HG02943 (cell line): ENCODE results near the gene DENND1B.
"Not testable (repeated sequence)": the region's sequence is repeated elsewhere in the genome, so short reads cannot be mapped to it uniquely, and the experiment has no call there.

Experiments
- ATAC-seq: cut with Tn5 transposase; IDR thresholded peaks from one replicate; pipeline ENCODE4 v1.9.1; 2021; ENCODE audit warnings: mild to moderate bottlenecking, low read depth, moderate library complexity; ENCODE audit not compliant: unreplicated experiment

Gene DENND1B

GRCh38 chr1:197787056-197787455 lies 11.8 kb upstream of the DENND1B start:
- ATAC-seq = no peak

DNA sequence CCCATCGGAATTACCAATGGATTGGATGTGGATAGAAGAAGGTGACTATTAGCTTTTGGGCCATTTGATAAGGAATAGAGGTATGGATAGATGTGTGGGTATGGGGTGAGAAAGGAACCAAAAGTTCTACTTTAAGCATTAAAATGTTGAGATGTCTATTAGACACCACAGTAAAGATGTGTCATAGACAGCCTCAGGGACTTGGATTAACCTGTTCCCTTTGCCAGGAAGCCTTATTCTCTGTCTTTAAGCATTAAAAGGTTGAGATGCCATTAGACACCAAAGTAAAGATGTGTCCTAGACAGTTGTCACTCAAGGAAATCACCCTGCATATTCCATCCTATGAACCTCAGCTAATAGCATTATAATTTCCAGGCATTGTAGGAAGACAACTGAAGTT lies 11.0 kb upstream of the DENND1B start:
- ATAC-seq = no peak

DNA sequence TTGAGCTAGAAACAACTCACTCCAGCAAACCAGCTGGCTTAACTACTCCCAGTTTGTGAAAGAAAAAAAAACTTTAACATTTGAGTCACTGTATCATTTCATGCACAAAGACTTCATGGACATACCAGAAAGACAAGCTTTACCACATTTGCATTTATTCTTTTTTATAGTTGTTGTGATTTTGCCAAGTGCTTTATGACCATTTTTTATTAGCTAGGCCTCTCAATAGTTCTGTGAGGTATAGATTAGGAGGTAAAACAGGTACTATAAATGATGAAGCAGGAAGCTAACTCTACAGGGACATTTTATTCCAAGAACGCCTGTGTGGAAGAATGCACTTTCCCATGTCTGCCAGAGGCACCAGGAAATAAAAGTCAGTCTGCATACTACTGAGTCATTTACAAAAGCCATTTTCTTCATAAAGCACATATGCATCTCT lies 8.2 kb upstream of the DENND1B start:
- ATAC-seq = no peak

DNA sequence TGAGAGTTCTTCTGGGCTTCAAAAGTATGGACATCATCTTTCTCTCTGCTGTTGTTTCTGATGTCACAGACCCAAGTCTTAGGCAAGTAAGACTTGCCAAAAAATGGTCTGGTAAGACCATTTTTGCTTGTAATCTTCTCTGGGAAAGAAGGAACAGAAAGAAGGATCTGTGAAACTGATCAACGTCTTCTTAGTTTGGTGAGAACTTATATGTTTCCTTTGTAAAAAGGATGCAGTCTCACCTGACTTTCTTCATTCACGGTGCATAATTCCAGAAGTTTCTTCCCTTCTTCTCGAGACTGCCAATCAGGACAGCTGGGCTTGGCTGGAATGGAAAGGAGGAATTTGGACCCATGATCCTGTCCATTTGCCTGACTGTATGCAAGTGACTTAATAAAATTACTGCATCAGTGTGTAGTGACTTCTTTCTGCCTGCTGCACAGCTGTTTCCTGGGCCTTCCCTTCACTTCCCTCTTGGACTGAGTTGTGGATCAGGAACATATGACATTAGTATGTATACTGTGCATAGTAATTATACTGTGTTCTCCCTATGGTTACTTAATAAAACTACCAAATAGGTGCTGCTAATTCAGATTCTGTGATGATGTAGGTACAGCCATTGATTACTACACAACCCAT lies 7.6 kb upstream of the DENND1B start:
- ATAC-seq = no peak

- ATAC-seq = no peak
These were observed 6.9 kb upstream of the DENND1B start for GRCh38 chr1:197781968-197782721.

DNA sequence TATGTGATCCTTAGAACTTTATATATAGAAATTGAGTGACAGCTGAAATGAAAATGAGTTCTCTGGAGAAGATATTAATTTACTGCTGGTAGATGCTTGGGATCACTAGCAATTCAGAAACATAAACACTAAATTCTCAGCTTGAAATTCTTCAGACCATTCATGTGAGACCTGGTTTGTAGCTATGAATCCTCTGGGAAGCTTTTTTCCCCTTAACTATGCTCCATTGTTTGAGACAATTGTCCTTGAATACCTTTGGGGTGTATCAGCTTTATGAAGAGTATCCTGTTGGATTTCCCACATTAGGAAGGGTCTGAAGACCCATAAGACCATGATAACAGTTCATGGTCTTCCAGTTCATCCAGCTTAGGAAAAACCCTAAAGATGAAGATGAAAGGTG lies 4.6 kb upstream of the DENND1B start:
- no peak for ATAC-seq

DNA sequence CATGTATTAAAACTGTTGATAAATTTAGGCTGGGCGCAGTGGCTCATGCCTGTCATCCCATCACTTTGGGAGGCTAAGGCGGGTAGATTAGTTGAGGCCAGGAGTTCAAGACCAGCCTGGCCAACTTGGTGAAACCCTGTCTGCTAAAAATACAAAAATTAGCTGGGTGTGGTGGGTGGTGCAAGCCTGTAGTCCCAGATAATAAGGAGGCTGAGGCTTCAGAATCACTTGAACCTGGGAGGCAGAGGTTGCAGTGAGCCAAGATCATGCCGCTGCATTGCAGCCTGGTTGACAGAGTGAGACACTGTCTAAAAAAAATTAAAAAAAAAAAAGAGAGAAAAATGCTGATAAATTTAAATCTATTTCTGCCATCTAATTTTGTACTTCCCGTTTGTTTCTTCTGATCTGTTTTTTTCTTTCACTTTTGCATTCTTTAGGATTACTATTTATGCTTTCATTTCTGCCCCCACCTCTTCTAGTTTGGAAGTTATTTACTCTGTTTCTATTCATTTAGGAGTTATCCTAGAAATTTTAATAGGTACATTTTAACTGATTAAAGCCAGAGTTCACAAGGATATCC lies 3.2 kb upstream of the DENND1B start:
- no peak for ATAC-seq

DNA sequence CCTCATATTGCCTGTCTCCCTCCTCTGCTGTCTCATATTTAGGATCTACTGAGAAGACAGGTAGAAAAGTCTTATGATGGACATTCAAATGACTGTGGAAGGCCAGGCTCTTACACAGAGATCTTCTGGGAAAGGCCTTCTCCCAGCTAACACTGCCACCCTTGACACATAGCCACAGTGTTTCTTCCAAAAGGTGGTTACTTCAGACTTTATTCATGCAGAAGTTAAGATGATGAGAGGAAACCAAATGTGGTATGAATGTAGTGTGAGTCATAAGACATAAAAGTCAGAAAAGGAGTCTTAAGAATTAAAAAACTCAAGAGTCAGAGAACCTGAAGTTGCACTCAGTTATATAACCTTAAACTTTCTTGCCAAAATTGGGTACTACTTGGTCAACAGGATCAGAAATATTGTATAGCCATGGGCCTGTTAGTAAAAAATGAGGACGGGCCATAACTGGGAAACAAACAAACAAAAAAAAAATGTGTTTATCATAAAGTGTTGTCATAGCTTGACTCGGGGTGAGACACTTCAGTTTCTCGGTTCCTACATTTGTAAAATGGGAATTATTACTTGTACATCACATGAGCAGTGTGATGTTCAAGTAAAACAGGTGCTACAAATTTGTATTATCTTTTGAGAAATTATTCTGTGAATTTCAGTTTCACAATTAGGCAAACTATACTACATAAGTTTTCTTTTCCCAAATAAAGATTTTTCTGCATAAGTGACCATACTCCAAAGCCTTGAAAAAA lies 1.2 kb upstream of the DENND1B start:
- no peak for ATAC-seq

- peak; percentile 38 for ATAC-seq
These were observed 606 bp downstream of the DENND1B start for GRCh38 chr1:197774466-197775281.

DNA sequence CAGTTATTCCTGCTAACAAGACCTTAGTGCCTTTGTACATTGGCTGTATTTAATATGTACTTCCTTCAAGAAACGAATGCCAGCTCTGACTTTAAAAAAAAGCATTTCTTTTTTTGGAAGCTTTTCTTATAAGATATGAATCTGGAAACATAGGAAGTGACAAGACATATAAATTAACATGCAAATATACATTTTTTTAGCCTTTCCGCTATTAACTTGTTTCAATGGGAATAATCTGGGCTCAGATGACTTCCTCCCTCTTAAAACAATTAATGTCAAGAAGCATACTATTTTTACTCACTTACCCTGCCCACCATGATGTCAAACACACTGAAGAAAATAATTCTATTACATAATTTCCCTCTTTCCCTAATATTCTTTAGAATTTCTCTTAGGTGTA lies 1.4 kb downstream of the DENND1B start:
- no peak for ATAC-seq

- no peak for ATAC-seq
These were observed 3.2 kb downstream of the DENND1B start for GRCh38 chr1:197771904-197772556.

GRCh38 chr1:197771386-197771785 lies 3.9 kb downstream of the DENND1B start:
- ATAC-seq = no peak

DNA sequence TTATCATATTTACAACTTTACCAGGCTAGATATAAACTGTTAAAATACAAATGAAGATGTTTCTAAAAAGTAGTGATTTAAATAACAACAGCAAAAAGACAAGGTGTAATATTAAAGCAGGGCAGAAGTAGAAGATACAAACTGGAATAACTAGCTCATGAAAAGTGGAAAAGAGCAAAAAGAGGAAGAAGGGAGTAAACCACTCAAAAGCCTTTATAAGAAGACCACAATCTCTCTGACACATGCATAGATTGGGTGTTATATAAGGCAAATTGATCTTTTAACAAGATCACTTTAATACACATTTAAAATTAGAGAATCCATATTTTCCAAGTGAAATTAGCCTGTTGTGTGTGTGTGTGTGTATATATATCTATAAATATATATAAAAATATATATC lies 5.0 kb downstream of the DENND1B start:
- no peak for ATAC-seq

DNA sequence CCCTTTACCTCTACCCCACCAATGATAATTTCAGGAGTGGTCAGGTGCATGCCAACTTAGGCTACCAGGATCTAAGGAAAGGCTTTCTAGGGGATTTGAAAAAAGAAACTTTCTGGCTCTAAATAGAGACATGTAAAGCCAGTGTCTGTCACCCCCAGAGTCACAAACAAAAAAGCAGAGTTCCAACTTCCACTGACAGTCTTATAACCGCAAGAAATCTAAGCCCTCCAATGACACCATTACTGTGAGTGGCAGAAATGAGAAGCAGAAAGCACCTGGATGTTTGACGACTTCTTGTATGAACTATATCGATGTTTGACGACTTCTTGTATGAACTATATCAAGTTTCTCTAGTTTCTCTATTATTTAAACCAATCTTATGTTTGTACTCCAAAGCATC lies 6.0 kb downstream of the DENND1B start:
- ATAC-seq = no peak

DNA sequence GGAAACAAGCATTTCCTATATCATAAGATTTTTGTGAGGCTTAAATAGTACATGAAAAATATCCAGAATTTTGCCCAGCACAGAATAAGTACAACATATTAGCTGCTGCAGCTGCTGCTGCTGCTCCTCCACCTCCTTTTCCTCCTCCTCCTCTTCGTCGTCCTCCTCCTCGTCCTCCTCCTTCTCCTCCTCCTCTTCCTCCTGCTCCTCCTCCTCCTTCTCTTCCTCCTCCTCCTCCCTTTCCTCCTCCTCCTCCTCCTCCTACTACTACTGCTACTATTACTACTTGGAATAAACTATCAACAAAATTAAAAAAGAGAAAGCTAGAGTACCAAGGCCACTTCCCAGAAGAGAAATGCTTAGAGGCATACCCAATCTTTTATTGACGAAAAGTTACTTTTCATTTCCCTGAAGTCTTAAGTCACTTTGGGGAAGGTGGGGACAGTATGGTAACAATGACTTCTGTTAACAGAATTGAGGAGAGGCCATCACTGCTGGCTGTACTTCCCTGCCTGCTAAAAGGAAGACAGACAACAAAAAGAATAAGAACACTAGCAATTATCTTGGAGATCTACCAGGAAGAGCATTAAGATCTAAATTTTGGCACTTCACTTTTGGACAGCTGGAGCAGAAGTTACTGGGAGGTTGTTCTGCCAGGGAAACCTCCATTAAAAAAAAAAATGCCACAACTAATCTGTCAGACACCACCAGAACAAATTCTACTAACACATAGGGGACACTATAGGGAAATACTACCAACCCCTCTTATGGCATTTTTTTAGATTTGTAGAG lies 7.1 kb downstream of the DENND1B start:
- ATAC-seq = no peak

DNA sequence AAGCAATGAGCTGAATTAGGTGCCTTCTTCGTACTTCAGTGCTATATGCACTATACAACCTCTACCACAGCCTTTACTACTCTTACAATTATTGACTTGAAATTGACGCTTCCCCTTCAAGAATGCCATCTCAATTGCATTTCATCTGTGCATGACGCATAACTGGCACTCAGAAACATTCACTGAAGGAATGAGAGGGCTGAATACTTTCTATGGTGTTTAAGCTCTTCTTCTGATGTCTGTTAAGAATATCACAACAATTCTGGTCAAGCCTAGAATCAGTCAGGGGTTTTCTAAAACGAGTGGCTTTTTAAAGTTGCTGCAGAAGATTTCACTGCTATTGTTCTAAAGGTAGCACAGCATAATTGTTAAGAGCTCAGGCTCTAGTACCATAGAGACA lies 11.5 kb downstream of the DENND1B start:
- ATAC-seq = no peak

DNA sequence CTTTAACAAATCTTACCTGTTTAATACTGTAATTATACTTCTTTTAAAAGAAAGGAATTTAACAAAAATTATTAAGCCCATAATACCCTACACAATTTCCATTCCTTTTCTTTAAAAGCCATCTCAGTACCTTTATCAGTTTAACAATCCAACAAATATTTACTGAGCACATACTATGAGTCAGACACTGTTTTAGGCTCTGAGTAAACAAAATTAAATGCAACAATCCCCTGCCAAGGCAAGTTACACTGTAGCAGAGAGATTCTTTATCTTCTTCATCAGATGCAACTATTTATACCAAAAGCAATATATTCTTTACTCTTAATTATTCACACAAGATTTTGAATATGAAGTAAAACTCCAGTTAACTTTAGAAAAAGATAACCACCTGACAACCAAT lies 12.0 kb downstream of the DENND1B start:
- ATAC-seq = no peak

- ATAC-seq = no peak
These were observed 13.6 kb downstream of the DENND1B start for GRCh38 chr1:197761654-197762053.

DNA sequence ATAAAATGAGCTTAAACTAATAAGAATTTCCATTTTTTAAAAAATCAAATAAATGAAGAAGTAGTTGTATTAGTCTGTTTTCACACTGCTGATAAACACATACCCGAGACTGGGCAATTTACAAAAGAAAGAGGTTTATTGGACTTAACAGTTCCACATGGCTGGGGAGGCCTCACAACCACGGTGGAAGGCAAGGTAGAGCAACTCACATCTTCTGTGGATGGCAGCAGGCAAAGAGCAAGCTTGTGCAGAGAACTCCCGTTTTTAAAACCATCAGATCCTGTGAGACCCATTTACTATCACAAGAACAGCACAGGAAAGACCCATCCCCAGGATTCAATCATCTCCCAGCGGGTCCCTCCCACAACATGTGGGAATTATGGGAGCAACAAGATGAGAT lies 19.7 kb downstream of the DENND1B start:
- ATAC-seq = not testable (repeated sequence)
